Measurements from ENCODE around the gene NR1H2.
A peak's percentile ranks its signal among the peaks of the same experiment; 100 is the strongest.
"Not testable (repeated sequence)": the region's sequence is repeated elsewhere in the genome, so short reads cannot be mapped to it uniquely, and the experiment has no call there.

The NR1H2 gene

GRCh38 chr19:50344661-50345318 lies 31.5 kb upstream of the NR1H2 start:
- DNase-seq (ENCODE audit: low read depth, low spot score), result no peak

GRCh38 chr19:50347089-50347581 lies 29.1 kb upstream of the NR1H2 start:
- not testable (repeated sequence) for DNase-seq (ENCODE audit: low read depth, low spot score)

- DNase-seq (ENCODE audit: low read depth, low spot score), result no peak
These were observed 26.8 kb upstream of the NR1H2 start for GRCh38 chr19:50349277-50350057.

GRCh38 chr19:50352242-50352641 lies 24.0 kb upstream of the NR1H2 start:
- DNase-seq (ENCODE audit: low read depth, low spot score), result no peak

- not testable (repeated sequence) for DNase-seq (ENCODE audit: low read depth, low spot score)
These were observed 22.8 kb upstream of the NR1H2 start for GRCh38 chr19:50353487-50353880.

- no peak for DNase-seq (ENCODE audit: low read depth, low spot score)
These were observed 19.5 kb upstream of the NR1H2 start for GRCh38 chr19:50356691-50357177.

- peak; percentile 95 for DNase-seq (ENCODE audit: low read depth, low spot score)
These were observed 18.8 kb upstream of the NR1H2 start for GRCh38 chr19:50357178-50358100.

- peak; percentile 86 for DNase-seq (ENCODE audit: low read depth, low spot score)
These were observed 17.6 kb upstream of the NR1H2 start for GRCh38 chr19:50358483-50359327.

- DNase-seq (ENCODE audit: low read depth, low spot score), result no peak
These were observed 16.9 kb upstream of the NR1H2 start for GRCh38 chr19:50359328-50359818.

- peak; percentile 15 for DNase-seq (ENCODE audit: low read depth, low spot score)
These were observed 14.8 kb upstream of the NR1H2 start for GRCh38 chr19:50361290-50362029.

GRCh38 chr19:50362030-50362412 lies 14.2 kb upstream of the NR1H2 start:
- no peak for DNase-seq (ENCODE audit: low read depth, low spot score)

GRCh38 chr19:50362656-50363424 lies 13.4 kb upstream of the NR1H2 start:
- DNase-seq (ENCODE audit: low read depth, low spot score), result no peak

- no peak for DNase-seq (ENCODE audit: low read depth, low spot score)
These were observed 10.6 kb upstream of the NR1H2 start, which contains the start of gene NAPSA for GRCh38 chr19:50365434-50366306. Gene NAPSA (minus strand): TSS chr19:50365639. CDS start chr19:50365621, 18 bp downstream.

GRCh38 chr19:50368649-50369570 lies 7.3 kb upstream of the NR1H2 start:
- DNase-seq (ENCODE audit: low read depth, low spot score), result peak; percentile 97

GRCh38 chr19:50371914-50372475 lies 4.3 kb upstream of the NR1H2 start:
- no peak for DNase-seq (ENCODE audit: low read depth, low spot score)

- DNase-seq (ENCODE audit: low read depth, low spot score), result peak; percentile 68
These were observed 799 bp downstream of the NR1H2 start for GRCh38 chr19:50377051-50377461.

- no peak for DNase-seq (ENCODE audit: low read depth, low spot score)
These were observed 1.3 kb downstream of the NR1H2 start for GRCh38 chr19:50377517-50377916.
